GM23248 (cell line): ENCODE measurements around the gene IMPACT. TPM values are rescaled to one million over a fixed set of nuclear protein-coding genes. Genes with fewer than 3 reads are reported as not detected.

Experiments used
- DNase-seq: peaks from one replicate; pipeline ENCODE4 v3.0.0-alpha.2; 2015
- H2AFZ ChIP-seq: fragments of 200-600 bp; sonication (generic); 2 replicates; pipeline ENCODE4 v1.6.1; 2016; ENCODE audit warnings: antibody characterized with exemption
- H3F3A ChIP-seq: fragments of 200-600 bp; sonication (generic); 2 replicates; pipeline ENCODE4 v1.6.1; 2016; ENCODE audit warnings: mild to moderate bottlenecking, antibody characterized with exemption, mixed run types; ENCODE audit not compliant: insufficient read depth
- H3K27ac ChIP-seq: fragments of 200-600 bp; sonication (generic); 2 replicates; pipeline ENCODE4 v1.5.1; 2016; ENCODE audit warnings: mild to moderate bottlenecking
- H3K27me3 ChIP-seq: fragments of 200-600 bp; sonication (generic); replicated peaks from 2 replicates; pipeline ENCODE4 v1.6.1; 2016; ENCODE audit warnings: mild to moderate bottlenecking; ENCODE audit not compliant: insufficient read depth
- H3K36me3 ChIP-seq: fragments of 200-600 bp; sonication (generic); 2 replicates; pipeline ENCODE4 v1.6.1; 2016; ENCODE audit warnings: low read depth, mild to moderate bottlenecking
- H3K4me1 ChIP-seq: fragments of 200-600 bp; sonication (generic); 2 replicates; pipeline ENCODE4 v1.6.1; 2016; ENCODE audit warnings: mild to moderate bottlenecking; ENCODE audit not compliant: insufficient read depth
- H3K4me2 ChIP-seq: fragments of 200-600 bp; sonication (generic); one replicate; pipeline ENCODE4 v1.6.1; 2016; ENCODE audit warnings: mild to moderate bottlenecking; ENCODE audit not compliant: unreplicated experiment
- H3K4me3 ChIP-seq: fragments of 200-600 bp; sonication (generic); 2 replicates; pipeline ENCODE4 v1.5.1; 2016; ENCODE audit warnings: mild to moderate bottlenecking
- H3K79me2 ChIP-seq: fragments of 200-600 bp; sonication (generic); 2 replicates; pipeline ENCODE4 v1.6.1; 2016; ENCODE audit warnings: mild to moderate bottlenecking; ENCODE audit not compliant: insufficient read depth
- H3K9ac ChIP-seq: fragments of 200-600 bp; sonication (generic); 2 replicates; pipeline ENCODE4 v1.6.1; 2016; ENCODE audit warnings: mild to moderate bottlenecking
- H3K9me2 ChIP-seq: fragments of 200-600 bp; sonication (generic); 2 replicates; pipeline ENCODE4 v1.6.1; 2016; ENCODE audit warnings: mixed run types, mild to moderate bottlenecking, moderate library complexity; ENCODE audit not compliant: insufficient read depth
- H3K9me3 ChIP-seq: fragments of 200-600 bp; sonication (generic); one replicate; pipeline ENCODE4 v1.6.1; 2017; ENCODE audit warnings: low read depth
- H4K20me1 ChIP-seq: fragments of 200-600 bp; sonication (generic); 2 replicates; pipeline ENCODE4 v1.6.0; 2016; ENCODE audit not compliant: insufficient read depth
- EZH2 ChIP-seq: fragments of 200-600 bp; sonication (generic); IDR thresholded peaks from 2 replicates; pipeline ENCODE4 v1.6.1; 2018; ENCODE audit warnings: antibody characterized with exemption, mild to moderate bottlenecking; ENCODE audit not compliant: insufficient read depth, poor library complexity, severe bottlenecking
- EZH2phosphoT487 ChIP-seq: fragments of 200-600 bp; sonication (generic); IDR thresholded peaks from 2 replicates; pipeline ENCODE4 v1.6.1; 2018; ENCODE audit warnings: antibody characterized with exemption, moderate library complexity, mild to moderate bottlenecking, low read depth; ENCODE audit not compliant: insufficient read depth
- WGBS, 2 experiments: methylation state at CpG; one replicate each; pipeline ENCODE4 v1.1.6; 2015 to 2017; ENCODE audit warnings: low lambda C conversion rate in 2 of 2, low coverage in 1 of 2; ENCODE audit errors: missing lambda C conversion rate in 2 of 2; 5-methylcytosine and 5-hydroxymethylcytosine counted together
- in situ Hi-C: fragments of 300-500 bp; cut with MboI; formaldehyde crosslinking; loops from 2 replicates; pipeline ENCODE4 v1.15.0; 2020
- polyA plus RNA-seq: library from polyadenylated mRNA; unstranded; fragments of >200 nt; fragmentation: Nextera tagmentation; extraction: Ambion mirVana; gene quantifications from 2 replicates; pipeline ENCODE4 v1.2.1, GENCODE V29; 2016
- total RNA-seq: library from RNA; depleted of rRNA; stranded (reverse); fragments of >200 nt; shearing (Covaris generic); gene quantifications from 2 replicates; pipeline ENCODE4 v1.2.3, GENCODE V29; 2014

IMPACT gene
- total and polyA plus RNA-seq, 2 experiments from 2014 or later, result 43.2 to 61.5 TPM

DNA sequence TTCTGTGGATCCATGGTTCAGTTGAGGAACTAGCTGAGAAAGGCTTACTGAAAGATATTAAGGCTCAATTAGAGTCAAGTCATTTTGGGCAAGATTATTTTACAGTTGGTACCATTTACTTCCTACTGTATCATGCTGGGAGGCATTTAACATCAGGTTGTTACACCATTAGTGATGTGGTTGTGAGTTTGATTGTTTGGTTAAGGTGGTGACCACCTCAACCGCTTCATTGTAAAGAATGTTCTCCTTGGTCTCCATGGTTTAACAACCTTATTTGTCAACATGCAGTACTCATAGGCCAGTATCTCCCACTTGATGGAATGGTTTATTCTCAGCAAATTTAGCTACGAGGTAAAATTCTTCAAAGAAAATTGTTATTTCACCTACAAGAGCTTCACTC is 68.1 kb downstream of the IMPACT start:
- DNase-seq, result no peak
- H4K20me1 ChIP-seq, result no peaks in the 10 kb centered on the region
- H3K79me2 ChIP-seq, result no peaks in the 10 kb centered on the region
- in situ Hi-C loops, result loop anchor here (25.0 kb wide), 1 partner anchor 243 kb away; no protein-coding TSS in a partner anchor
- peaks cover 29% of the 10 kb centered on the region for H3K4me1 ChIP-seq
- no peaks in the 10 kb centered on the region for H3K9me2 ChIP-seq
- peaks cover 25% of the 10 kb centered on the region for H3F3A ChIP-seq
- H3K4me2 ChIP-seq, result no peak overlapping the region
- H3K9me3 ChIP-seq, result no peaks in the 10 kb centered on the region
- H3K9ac ChIP-seq, result no peak overlapping the region
- H3K27me3 ChIP-seq, result no peaks in the 10 kb centered on the region
- no peak overlapping the region for H3K4me3 ChIP-seq
- H2AFZ ChIP-seq, result no peak overlapping the region
- H3K27ac ChIP-seq, result no peak overlapping the region
- TF ChIP-seq EZH2phosphoT487, result no peak
- no peak for TF ChIP-seq EZH2
- 86 to 94% methylated on average over 2 of the region's 2 CpGs for WGBS, 2 experiments
- no peaks in the 10 kb centered on the region for H3K36me3 ChIP-seq

DNA sequence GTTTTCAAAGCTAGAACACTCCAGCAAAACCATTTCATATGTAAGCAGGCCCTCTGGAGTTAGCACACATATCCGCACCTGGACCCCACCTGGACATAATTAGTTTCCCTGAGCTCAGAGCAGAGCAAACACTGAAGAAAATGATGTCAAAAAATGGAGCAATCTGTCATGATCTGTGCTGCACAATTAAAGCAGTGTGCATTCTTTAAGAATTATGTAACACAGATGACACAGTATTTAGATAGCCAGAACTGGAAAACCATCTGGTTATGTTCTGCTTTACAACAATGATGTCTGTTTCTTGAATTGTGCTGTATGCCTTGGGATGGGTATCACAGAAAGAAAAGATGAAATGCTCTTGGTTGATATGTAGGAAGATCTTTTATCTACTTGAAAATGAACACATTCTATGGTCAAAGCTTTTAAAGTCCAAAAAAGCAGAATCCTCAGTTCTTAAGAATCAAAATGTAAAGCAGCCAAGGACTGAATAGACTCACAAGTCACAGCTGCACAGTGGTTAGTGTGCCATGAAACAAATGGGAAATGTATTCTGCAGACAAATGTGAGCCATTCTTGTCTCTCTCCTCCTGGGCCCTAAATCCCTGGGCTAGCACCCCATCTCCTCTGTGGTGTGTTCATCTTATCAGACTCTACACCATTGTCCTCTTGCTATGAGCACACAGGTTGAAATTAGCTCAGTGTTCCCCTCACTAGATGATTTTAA is 70.7 kb downstream of the IMPACT start:
- DNase-seq, result peak; percentile 83
- H3K27me3 ChIP-seq, result no peaks in the 10 kb centered on the region
- no peaks in the 10 kb centered on the region for H4K20me1 ChIP-seq
- H3K79me2 ChIP-seq, result no peaks in the 10 kb centered on the region
- H3K27ac ChIP-seq, result peak overlapping the region; percentile 53
- TF ChIP-seq EZH2, result no peak
- TF ChIP-seq EZH2phosphoT487, result no peak
- no peak overlapping the region for H3K9ac ChIP-seq
- 0 to 5% methylated on average over 1 of the region's 1 CpG for WGBS, 2 experiments
- H2AFZ ChIP-seq, result no peak overlapping the region
- peaks cover 38% of the 10 kb centered on the region for H3F3A ChIP-seq
- H3K36me3 ChIP-seq, result no peaks in the 10 kb centered on the region
- no peak overlapping the region for H3K4me3 ChIP-seq
- H3K4me2 ChIP-seq, result peak overlapping the region; percentile 36
- in situ Hi-C loops, result loop anchor here (25.0 kb wide), 1 partner anchor 240 kb away; no protein-coding TSS in a partner anchor
- no peaks in the 10 kb centered on the region for H3K9me3 ChIP-seq
- peaks cover 37% of the 10 kb centered on the region for H3K4me1 ChIP-seq
- H3K9me2 ChIP-seq, result no peaks in the 10 kb centered on the region

DNA sequence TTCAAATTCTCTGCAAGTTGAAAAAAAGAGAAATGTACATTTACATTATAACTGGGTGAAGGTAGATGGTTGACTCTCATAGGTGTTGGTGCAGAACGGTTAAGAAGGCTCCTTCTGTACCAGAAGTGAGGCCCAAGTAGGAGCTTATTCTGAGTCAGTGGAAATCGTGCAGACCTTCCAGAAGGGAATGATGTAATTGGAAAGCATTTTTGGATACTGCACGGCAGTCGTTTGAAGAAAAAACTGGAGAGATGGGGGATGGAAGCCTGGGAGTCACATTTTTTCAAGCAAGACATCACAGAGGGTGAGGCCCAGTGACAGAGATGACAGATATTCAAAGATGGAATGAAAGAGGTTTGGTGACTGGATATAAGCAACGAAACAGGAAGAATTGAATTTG is 73.3 kb downstream of the IMPACT start:
- peaks cover 37% of the 10 kb centered on the region for H3K4me1 ChIP-seq
- H3K9ac ChIP-seq, result peak overlapping the region; percentile 18; the same call in 1 of the 2 replicates
- H3K79me2 ChIP-seq, result no peaks in the 10 kb centered on the region
- peak overlapping the region; percentile 60 for H3K4me2 ChIP-seq
- TF ChIP-seq EZH2phosphoT487 (no peak), EZH2 (no peak)
- no peaks in the 10 kb centered on the region for H3K36me3 ChIP-seq
- H4K20me1 ChIP-seq, result no peaks in the 10 kb centered on the region
- 3% methylated on average over 5 of the region's 5 CpGs for WGBS, 2 experiments
- H3F3A ChIP-seq, result peaks cover 38% of the 10 kb centered on the region
- in situ Hi-C loops, result loop anchor here (25.0 kb wide), 1 partner anchor 237 kb away; no protein-coding TSS in a partner anchor
- H3K27me3 ChIP-seq, result no peaks in the 10 kb centered on the region
- no peaks in the 10 kb centered on the region for H3K9me3 ChIP-seq
- H3K9me2 ChIP-seq, result no peaks in the 10 kb centered on the region
- peak; percentile 89 for DNase-seq
- H3K27ac ChIP-seq, result peak overlapping the region; percentile 73
- peak overlapping the region; percentile 18 for H3K4me3 ChIP-seq
- peak overlapping the region; percentile 45 for H2AFZ ChIP-seq

DNA sequence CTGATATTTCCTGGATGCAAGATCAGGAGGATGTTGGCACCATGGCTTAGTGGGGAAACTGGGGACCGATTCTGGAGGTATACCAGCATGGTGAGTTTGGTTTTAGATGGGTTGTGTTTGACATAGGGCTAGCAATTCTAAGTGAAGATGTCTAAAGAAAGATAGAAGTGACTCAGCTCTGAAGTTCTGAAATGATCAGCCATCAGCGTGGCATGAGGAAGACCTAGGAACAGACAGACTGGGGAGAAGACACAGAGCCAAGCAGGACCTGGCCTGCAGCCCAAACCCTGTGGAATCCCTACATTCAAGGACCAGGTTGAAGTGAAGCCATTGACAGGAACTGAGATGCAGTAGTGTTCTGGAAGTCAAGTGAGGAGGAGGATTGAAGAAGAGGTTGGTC is 73.7 kb downstream of the IMPACT start:
- Histone ChIP-seq H3K27me3 (no peaks in the 10 kb centered on the region), H2AFZ (peak overlapping the region; percentile 45), H4K20me1 (no peaks in the 10 kb centered on the region), H3K4me2 (peak overlapping the region; percentile 60), H3K9me3 (no peaks in the 10 kb centered on the region), H3K9me2 (no peaks in the 10 kb centered on the region), H3K9ac (peak overlapping the region; percentile 18; the same call in 1 of the 2 replicates), H3K36me3 (no peaks in the 10 kb centered on the region), H3K79me2 (no peaks in the 10 kb centered on the region), H3K27ac (peak overlapping the region; percentile 73), H3K4me3 (peak overlapping the region; percentile 18), H3F3A (peaks cover 38% of the 10 kb centered on the region), H3K4me1 (peaks cover 37% of the 10 kb centered on the region)
- no peak for TF ChIP-seq EZH2phosphoT487
- in situ Hi-C loops, result no loop called here
- WGBS, 2 experiments, result 9 to 12% methylated on average over 2 of the region's 2 CpGs
- peak; percentile 70 for DNase-seq
